Smooth muscle cell (in vitro differentiated cells): ENCODE data around the gene RAP1GDS1. TPM values are rescaled to one million over a fixed set of nuclear protein-coding genes. Genes with fewer than 3 reads are reported as not detected.

ENCODE experiments used
- DNase-seq: peaks from one replicate; lab custom pipeline; 2025; ENCODE audit not compliant: unreplicated experiment; lab: John Stamatoyannopoulos, UW
- H2AFZ ChIP-seq: fragments of 200-600 bp; sonication (generic); 2 replicates; pipeline ENCODE4 v1.6.0; 2016; ENCODE audit warnings: antibody characterized with exemption, low read depth, mild to moderate bottlenecking
- H3F3A ChIP-seq: fragments of 200-600 bp; sonication (generic); 2 replicates; pipeline ENCODE4 v1.6.0; 2017; ENCODE audit warnings: antibody characterized with exemption, low read depth
- H3K27ac ChIP-seq: fragments of 200-600 bp; sonication (generic); 2 replicates; pipeline ENCODE4 v1.5.1; 2016; ENCODE audit warnings: low read depth, mild to moderate bottlenecking
- H3K27me3 ChIP-seq: fragments of 200-600 bp; sonication (generic); 2 replicates; pipeline ENCODE4 v1.6.1; 2016; ENCODE audit warnings: low read depth, mild to moderate bottlenecking
- H3K36me3 ChIP-seq: fragments of 200-600 bp; sonication (generic); 2 replicates; pipeline ENCODE4 v1.5.1; 2016; ENCODE audit warnings: low read depth
- H3K4me1 ChIP-seq: fragments of 200-600 bp; sonication (generic); 2 replicates; pipeline ENCODE4 v1.5.1; 2016; ENCODE audit warnings: low read depth
- H3K4me2 ChIP-seq: fragments of 200-600 bp; sonication (generic); 2 replicates; pipeline ENCODE4 v1.6.0; 2016; ENCODE audit warnings: mild to moderate bottlenecking
- H3K4me3 ChIP-seq: fragments of 200-600 bp; sonication (generic); 2 replicates; pipeline ENCODE4 v1.5.1; 2016; ENCODE audit warnings: mild to moderate bottlenecking
- H3K79me2 ChIP-seq: fragments of 200-600 bp; sonication (generic); 2 replicates; pipeline ENCODE4 v1.6.0; 2016; ENCODE audit warnings: low read depth, mild to moderate bottlenecking
- H3K9ac ChIP-seq: fragments of 200-600 bp; sonication (generic); 2 replicates; pipeline ENCODE4 v1.6.0; 2016; ENCODE audit warnings: low read depth
- H3K9me3 ChIP-seq: fragments of 200-600 bp; sonication (generic); replicated peaks from 2 replicates; pipeline ENCODE4 v1.5.1; 2016; ENCODE audit warnings: low read depth
- H4K20me1 ChIP-seq: fragments of 200-600 bp; sonication (generic); 2 replicates; pipeline ENCODE4 v1.6.0; 2016; ENCODE audit warnings: low read depth
- CTCF ChIP-seq: fragments of 200-600 bp; sonication (generic); IDR thresholded peaks from 2 replicates; pipeline ENCODE4 v1.5.1; 2017; ENCODE audit warnings: borderline replicate concordance, mild to moderate bottlenecking, antibody characterized with exemption; ENCODE audit not compliant: insufficient read depth, poor library complexity, severe bottlenecking
- WGBS: methylation state at CpG from one replicate; pipeline ENCODE4 v1.1.7; 2016; ENCODE audit warnings: low lambda C conversion rate; 5-methylcytosine and 5-hydroxymethylcytosine counted together
- polyA plus RNA-seq: library from polyadenylated mRNA; unstranded; fragments of >200 nt; fragmentation: Nextera tagmentation; extraction: Ambion mirVana; gene quantifications from 2 replicates; pipeline ENCODE4 v1.2.1, GENCODE V29; 2016
- total RNA-seq: library from RNA; depleted of rRNA; stranded (reverse); fragments of >200 nt; gene quantifications from 2 replicates; pipeline ENCODE4 v1.2.3, GENCODE V29; 2014

Gene RAP1GDS1
- total and polyA plus RNA-seq, 2 experiments from 2014 or later, result 28.4 to 67.9 TPM

GRCh38 chr4:98230961-98231360 lies 30.2 kb upstream of the RAP1GDS1 start:
- Histone ChIP-seq H2AFZ (no peak overlapping the region), H3K79me2 (no peaks in the 10 kb centered on the region), H3K4me1 (no peaks in the 10 kb centered on the region), H3F3A (no peaks in the 10 kb centered on the region), H3K9ac (no peak overlapping the region), H3K27me3 (no peaks in the 10 kb centered on the region), H3K9me3 (no peaks in the 10 kb centered on the region), H3K36me3 (no peaks in the 10 kb centered on the region), H4K20me1 (no peaks in the 10 kb centered on the region), H3K4me2 (no peak overlapping the region), H3K27ac (no peak overlapping the region), H3K4me3 (no peak overlapping the region)
- no peak for TF ChIP-seq CTCF
- 95% methylated on average over 3 of the region's 3 CpGs for WGBS
- DNase-seq, result no peak

GRCh38 chr4:98232202-98232601 lies 29.0 kb upstream of the RAP1GDS1 start:
- H3K4me1 ChIP-seq, result no peaks in the 10 kb centered on the region
- WGBS, result 53% methylated on average over 3 of the region's 3 CpGs
- TF ChIP-seq CTCF, result no peak

GRCh38 chr4:98237204-98237603 lies 24.0 kb upstream of the RAP1GDS1 start:
- no peaks in the 10 kb centered on the region for H3K79me2 ChIP-seq
- H3K4me2 ChIP-seq, result no peak overlapping the region

More at GRCh38 chr4:98232202-98232601, 29.0 kb upstream of the RAP1GDS1 start:
- H3K4me2 ChIP-seq, result no peak overlapping the region
- H3K36me3 ChIP-seq, result no peaks in the 10 kb centered on the region
- no peaks in the 10 kb centered on the region for H4K20me1 ChIP-seq
- H3K27ac ChIP-seq, result no peak overlapping the region
- H3K9ac ChIP-seq, result no peak overlapping the region
- DNase-seq, result no peak
- H3K4me3 ChIP-seq, result no peak overlapping the region
- no peak overlapping the region for H2AFZ ChIP-seq
- no peaks in the 10 kb centered on the region for H3K9me3 ChIP-seq
- H3K79me2 ChIP-seq, result no peaks in the 10 kb centered on the region
- H3F3A ChIP-seq, result no peaks in the 10 kb centered on the region
- H3K27me3 ChIP-seq, result no peaks in the 10 kb centered on the region

More at GRCh38 chr4:98237204-98237603, 24.0 kb upstream of the RAP1GDS1 start:
- no peak for TF ChIP-seq CTCF
- H3K27ac ChIP-seq, result no peak overlapping the region
- DNase-seq, result no peak
- H3F3A ChIP-seq, result no peaks in the 10 kb centered on the region
- H2AFZ ChIP-seq, result no peak overlapping the region
- H4K20me1 ChIP-seq, result no peaks in the 10 kb centered on the region
- 88% methylated on average over 3 of the region's 3 CpGs for whole genome bisulfite sequencing
- H3K36me3 ChIP-seq, result no peaks in the 10 kb centered on the region
- H3K4me3 ChIP-seq, result no peak overlapping the region
- H3K9ac ChIP-seq, result no peak overlapping the region
- no peaks in the 10 kb centered on the region for H3K9me3 ChIP-seq
- H3K4me1 ChIP-seq, result no peaks in the 10 kb centered on the region
- H3K27me3 ChIP-seq, result no peaks in the 10 kb centered on the region
